Eye (tissue), 1 donor: ENCODE data around the gene FRYL.
"Not testable (repeated sequence)": the region's sequence is repeated elsewhere in the genome, so short reads cannot be mapped to it uniquely, and the experiment has no call there.

ENCODE experiments used
- DNase-seq: peaks from one replicate; pipeline ENCODE4 v3.0.0-alpha.2; 2015

Gene FRYL

GRCh38 chr4:48781968-48782367 lies 1.9 kb upstream of the FRYL start:
- DNase-seq: no peak

DNA sequence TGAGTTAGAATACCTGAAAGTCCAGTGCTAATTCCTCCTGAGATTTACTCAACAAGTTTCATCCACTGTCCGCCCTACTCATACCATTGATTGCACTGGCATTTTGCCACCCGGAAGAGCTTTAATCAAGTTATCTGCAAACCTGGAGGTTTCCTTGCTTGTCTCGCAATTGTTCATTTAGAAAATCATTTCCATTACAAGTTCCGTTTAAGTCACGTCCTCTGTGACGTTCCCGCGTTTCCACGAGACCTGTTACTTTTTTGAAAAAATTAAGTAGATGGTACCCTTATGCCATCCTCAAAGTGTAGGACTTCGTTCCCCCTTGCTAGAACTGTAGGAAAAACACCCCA lies 761 bp upstream of the FRYL start:
- no peak for DNase-seq

DNA sequence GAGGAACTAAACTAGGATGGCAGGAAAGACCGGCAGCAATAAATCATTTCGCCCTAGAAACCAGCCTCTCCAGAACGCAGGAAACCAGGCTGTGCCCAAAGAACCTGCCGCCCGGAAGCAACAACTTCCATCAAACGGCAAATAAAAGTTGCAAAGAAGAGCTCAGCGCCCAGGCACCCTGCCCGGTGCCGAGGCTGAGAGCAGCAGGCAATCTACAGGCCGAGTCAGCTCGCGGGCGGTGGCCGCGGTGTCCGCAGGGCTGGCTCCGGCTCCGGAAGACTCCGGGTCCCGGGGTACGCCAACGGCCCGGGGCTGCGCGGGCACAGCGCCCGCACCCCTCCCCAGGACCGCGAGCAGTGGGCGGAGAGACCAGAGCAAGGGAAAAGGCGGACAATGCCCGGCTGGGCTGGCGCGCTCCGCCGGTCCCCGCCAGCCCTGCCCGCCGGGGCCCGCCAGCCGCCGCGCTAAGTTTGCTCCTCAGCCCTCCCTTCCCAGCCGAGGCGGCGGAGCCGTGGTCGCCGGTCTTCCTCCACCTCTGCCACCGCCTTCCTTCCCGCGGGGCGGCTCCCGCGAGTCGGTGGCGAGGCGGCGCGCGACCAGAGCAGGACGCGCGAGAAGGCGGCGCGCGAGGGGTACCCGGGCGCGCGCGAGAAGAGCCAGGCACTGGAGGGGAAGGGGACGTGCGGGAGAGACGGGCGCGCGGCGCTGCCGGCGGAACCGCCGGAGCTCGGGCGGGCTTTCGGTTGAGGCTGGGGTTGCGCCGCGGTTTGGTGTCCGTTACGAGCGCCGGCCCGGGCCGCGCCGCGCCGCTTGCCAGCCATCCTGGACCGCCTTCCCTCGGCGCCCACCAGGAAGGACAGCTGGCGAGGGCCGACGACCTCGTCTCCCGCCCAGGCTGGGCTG lies 733 bp downstream of the FRYL start:
- peak; percentile 89 for DNase-seq

- DNase-seq: peak; percentile 58
These were observed 1.5 kb downstream of the FRYL start for GRCh38 chr4:48778431-48779094.

DNA sequence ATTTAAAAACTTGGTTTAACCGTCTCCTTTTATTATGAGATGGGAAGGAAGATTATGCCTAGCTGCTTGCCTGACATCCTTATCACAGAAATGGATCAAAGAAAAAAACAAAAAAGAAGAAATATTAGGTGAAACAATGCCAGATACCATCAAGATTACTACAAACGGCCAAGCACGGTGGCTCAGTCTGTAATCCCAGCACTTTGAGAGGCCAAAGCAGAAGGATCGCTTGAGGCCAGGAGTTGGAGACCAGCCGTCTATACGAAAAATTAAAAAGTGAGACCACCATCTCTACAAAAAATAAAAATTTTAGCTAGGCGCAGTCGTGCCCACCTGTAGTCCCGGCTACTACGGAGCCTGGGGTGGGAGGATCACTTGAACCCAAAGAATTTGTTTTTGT lies 2.3 kb downstream of the FRYL start:
- DNase-seq: no peak

DNA sequence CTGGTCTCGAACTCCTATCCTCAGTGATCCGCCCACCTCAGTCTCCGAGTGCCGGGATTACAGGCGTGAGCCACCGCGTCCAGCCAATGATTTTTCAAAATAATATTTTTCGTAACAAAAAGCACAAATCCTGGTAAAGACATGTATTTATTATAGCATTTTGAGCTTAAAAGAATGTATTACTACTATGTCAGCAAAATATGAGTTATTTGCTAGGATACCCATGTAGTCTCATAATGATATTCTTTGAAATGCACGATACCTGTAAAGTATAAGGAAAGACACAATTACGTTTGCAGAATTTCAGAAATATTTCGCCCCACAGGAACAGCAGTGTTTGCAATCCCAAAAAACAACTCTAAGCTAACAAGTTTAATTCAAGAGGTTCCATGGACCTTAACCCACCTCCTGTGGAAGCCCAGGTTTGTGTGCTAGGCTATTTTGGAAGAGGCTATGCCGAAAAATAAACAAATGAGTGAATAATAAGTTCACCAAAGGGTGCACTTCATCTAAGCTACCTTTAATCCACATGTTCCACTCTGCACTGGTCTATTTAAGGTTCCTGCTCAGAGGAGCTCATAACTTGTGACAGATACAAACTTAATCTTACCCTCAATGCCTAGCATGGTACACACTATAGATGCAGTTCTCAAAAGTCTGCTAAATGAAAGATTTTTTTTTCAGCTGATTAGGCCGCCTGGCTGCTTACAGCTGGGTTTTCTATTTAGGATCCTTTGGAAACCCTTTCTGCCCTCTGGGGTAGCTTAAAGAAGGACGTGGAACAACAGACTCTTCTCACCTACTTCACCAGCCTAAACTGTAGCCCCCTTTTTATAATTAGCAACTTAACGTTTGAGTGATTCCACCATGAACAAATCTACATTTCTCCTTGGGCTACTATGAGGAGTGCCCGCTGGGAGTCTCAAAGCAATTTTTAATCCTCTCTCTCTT lies 5.0 kb downstream of the FRYL start:
- no peak for DNase-seq

GRCh38 chr4:48772556-48772955 lies 7.5 kb downstream of the FRYL start:
- DNase-seq: no peak

DNA sequence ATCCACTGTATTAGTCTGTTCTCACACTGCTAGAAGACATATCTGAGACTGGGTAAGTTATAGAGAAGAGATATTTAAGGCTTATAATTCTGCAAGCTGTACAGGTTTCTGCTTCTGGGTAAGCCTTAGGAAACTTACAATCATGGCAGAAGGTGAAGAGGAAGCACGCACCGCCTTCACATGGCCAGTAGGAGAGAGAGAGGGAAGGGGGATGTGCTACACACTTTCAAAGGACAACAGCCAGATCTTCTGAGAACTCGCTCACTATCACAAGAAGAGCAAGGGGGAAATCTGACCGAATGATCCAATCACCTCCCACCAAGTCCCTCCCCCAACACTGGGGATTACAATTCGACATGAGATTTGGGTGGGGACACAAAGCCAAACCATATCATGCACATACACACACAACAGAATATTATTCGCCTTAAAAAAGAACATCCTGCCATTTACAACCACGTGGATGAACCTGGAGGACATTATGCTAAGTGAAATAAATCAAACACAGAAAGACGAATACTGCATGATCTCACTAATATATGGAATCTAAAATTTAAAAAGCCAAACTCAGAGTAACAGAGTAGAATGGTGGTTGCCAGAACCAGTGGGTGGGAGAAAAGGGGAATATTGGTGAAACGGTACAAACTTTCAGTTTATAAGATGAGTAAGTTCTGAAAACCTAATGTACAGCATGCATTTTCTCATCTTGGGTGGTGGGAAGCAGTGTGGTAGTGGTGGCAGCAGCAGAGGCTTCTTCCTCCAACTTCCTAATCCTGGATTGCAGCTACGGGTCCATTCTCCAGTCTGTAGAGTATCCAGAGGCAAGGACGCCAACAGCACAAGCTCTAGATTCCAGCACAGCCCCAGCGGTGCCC lies 12.8 kb downstream of the FRYL start:
- no peak for DNase-seq

DNA sequence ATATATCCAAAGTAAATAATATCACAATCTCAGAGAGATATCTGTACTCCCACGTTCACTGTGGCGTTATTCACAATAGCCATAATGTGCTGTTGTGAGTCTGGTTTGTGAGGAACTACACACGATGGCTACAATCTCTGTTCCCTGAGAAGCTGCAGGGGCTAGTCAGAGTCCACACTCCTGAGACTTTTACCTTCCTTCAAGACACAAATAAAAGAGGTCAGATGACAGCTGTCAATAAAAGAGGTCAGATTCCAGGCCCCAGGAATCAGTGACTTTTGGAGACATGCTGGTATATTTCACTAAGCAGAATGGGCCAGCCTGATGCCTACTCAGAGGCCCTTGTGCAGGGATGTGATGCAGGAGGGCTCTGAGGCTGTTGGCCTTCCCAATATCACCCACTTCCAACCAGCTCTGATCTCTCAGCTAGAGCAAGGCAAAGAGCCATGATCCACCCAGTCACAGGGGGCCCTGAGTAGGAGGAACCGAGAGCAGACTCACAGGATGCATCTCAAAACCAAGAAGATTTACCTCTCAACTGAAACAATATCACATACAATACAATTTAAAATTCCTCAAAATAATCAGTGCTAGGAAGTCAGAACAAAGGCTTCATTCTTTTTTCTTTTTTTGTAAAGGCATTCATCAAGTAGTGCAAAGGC lies 13.8 kb downstream of the FRYL start:
- no peak for DNase-seq

GRCh38 chr4:48762408-48762807 lies 17.7 kb downstream of the FRYL start:
- DNase-seq: no peak

DNA sequence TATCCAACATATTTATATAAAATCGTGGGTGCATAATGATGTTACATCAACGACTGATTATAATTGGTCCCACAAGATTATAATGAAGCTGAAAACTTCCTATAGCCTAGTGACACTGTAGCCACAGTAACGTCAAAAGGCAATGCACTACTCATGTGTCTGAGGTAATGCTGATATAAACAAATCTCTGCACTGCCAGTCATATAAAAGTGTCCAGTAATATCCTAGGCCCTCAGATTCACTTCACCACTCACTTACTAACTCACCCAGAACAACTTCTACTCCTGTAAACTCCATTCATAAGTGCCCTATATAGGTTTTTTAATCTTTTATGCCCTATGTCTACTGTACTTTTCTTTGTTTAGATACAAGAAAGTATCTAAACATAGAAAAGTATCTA lies 18.8 kb downstream of the FRYL start:
- DNase-seq: no peak

- DNase-seq: not testable (repeated sequence)
These were observed 21.4 kb downstream of the FRYL start for GRCh38 chr4:48758703-48759102.

DNA sequence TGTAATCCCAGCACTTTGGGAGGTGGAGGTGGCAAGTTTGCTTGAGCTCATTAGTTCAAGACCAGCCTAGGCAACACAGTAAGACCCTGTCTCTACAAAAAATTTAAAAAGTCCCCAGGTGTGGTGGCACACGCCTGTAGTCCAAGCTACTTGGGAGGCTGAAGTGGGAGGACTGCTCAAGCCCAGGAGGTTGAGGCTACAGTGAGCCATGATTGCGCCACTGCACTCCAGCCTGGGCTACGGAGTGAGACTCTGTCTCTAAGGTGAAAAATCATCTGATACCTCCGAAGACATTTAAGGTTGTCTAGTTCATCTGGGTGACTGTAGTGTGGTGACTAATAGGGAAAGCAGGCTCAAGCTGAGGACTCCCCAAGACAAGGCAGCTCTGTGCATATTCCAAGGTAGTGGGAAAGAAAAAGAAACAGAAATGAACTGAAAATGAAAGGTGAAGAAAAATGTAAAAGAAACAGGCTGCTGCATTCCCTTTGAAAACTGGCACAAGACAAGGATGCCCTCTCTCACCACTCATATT lies 23.3 kb downstream of the FRYL start:
- no peak for DNase-seq

DNA sequence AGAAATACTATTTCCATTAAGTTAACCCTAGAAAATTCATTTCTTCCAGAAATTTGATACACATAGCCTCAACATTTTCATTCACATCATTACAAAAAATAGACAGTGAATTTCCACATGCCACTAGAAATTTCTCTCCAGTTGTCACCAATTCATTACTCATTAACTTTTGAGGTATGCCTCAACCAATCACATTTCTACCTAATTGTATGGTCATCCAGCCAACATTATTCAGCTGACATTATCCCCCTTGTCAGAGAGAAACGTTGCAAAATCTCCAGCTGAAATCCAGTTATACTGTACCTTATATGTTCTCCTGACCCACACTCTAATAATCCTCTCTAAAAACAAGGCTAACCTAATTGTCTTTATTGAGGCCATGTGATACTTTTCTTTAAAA lies 24.8 kb downstream of the FRYL start:
- no peak for DNase-seq

DNA sequence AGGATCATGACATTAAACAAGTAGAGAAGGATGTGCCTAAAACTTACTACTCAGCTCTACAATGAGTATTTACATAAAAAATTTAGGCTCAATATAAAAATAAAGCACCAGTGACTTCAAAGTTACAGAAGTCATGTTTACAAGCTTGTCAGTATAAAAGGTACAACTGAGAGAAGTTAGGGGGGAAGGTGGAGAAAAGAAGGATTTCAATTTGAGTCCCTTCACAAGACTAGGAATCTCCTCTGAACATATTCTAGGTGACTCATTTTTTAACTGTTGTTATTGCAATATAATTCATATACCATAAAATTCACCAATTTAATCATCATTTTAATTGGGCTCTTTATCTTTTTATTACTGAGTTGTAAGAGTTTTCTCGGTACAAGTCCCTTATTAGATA lies 26.9 kb downstream of the FRYL start:
- DNase-seq: no peak

DNA sequence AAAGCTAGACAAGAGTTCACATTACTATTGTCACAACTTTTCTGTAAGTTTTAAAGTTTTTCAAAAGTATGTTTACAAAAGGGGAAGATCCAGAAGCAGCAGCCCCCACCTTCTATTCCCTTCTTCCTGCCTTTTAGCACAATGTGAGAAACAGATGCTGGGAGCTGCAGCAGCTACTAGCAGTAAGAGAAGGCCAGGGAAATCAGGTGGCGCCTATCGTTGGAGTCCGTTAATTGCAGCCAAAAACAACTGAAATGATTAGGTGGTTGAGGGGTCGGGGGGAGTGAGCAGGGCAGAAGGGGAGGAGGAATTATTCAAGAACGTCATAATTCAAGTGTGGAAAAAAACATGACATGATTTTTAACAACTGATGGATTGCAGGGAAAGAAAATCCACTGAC lies 27.4 kb downstream of the FRYL start:
- no peak for DNase-seq

DNA sequence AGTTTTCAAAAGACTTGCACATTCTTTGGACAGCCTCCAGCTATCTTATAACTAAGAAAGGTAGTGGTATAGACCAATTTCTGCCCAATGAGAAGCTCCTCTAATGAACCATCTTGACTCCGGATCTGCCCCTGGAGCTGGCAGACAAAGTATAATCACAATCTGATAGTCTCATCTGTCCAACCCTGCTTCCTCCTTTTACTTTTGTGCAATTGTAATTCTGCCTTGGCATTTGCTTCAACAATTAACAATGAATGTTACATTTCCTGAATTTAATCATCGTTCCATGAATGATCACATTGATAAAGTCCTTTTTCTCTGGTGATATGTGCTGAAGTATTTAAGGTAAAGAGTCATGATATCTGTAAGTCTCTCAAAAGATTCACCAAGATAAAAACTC lies 27.8 kb downstream of the FRYL start:
- DNase-seq: no peak

DNA sequence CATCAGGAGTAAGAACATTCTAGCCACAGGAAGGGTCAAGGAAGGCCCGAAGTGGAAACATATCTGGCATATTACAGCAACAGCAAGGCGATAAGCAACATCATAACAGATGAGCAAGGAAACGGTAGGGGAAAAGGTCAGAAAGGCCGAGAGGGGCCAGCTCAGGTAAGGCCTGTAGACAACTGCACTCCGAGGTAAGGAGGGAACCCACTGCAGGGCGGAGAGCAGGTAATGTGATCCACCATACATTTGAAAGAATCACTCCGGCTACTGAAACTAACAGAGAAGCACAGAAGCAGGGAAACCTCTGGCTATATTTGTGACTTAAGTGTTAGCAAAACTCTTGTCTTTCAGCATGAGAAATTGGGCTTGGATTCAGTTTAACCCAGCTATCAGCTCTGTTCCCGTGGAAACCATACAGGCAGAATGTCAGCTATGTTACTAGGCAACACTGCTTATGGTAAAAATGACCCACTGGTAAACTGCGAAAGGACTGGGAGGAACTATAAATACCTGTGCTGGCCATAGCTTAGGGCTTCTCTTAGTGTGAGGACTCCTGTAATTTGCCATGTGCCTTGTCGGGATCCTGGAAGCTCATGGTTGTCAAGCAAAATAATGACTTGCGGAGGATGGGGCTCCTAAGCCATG lies 31.0 kb downstream of the FRYL start:
- no peak for DNase-seq

DNA sequence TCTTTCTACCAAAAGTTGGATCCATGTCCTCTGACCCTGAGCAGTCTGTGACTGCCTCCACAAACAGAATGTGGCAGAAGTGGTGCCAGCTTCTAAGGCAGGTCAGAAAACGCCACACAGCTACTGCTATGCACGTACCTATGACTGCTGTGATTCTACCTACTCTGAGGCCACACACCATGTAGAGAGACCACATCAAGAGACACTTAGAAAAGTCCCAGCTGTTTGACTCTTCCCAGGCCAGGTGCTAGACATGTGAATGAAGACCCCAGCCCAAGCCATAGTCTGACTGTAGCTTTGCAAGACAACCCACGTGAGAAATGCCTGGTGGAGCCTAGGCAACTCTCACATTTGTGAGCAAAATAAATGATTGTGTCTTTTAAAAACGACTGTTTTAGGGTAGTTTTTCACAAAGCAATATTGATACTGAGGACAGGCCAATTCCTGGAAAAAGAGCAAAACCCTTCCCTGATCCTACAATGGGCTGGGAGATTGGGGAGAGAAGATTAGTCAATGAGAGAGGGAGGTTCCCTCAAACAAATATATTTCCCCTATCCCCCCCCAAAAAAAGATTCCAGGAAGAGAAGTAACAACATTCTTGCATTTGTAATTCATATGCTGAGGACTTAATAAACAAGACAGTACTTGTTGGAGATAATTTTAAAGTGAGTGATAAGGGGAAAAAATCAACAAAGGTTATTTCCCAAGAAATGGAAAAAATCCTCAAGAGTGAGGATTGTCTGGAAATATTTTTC lies 33.3 kb downstream of the FRYL start:
- DNase-seq: no peak

GRCh38 chr4:48745223-48745622 lies 34.9 kb downstream of the FRYL start:
- not testable (repeated sequence) for DNase-seq
